SIG-M5 treated with dmso at 0.1 percent for 504 hours (cell line): ENCODE measurements around the gene NXF1.

Experiments
- DNase-seq: peaks from one replicate; lab custom pipeline; 2025; ENCODE audit not compliant: unreplicated experiment; lab: John Stamatoyannopoulos, UW

Gene NXF1

GRCh38 chr11:62747475-62748160, 57.6 kb downstream of the NXF1 start:
- DNase-seq: no peak
